T-helper 2 cell (primary cell): ENCODE results near the gene CACHD1.

ENCODE experiments used
- DNase-seq, 5 experiments: peaks; one replicate each; pipeline versions ENCODE4 v3.0.0 to v3.0.0-alpha.2; 2012 to 2022

CACHD1 gene

DNA sequence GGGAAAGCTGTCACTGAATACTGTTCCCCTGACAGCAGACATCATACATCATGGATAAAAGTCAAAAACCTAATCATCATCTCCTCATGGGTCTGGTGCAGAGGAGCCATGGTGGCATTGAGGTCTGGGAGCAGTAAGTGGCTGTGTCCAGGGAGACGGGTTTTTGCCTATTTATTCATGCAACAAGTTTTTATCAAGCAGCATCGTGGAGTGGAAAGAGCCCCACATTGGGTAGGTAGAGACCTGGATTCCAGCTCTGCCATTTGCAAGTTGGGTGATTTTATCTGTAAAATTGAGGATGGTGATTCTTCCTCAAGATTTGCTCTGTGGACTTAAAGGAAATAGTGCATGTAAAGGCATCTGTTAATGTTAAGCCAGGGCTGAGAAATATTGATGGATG is 4.2 kb downstream of the CACHD1 start:
- DNase-seq = no peak

DNA sequence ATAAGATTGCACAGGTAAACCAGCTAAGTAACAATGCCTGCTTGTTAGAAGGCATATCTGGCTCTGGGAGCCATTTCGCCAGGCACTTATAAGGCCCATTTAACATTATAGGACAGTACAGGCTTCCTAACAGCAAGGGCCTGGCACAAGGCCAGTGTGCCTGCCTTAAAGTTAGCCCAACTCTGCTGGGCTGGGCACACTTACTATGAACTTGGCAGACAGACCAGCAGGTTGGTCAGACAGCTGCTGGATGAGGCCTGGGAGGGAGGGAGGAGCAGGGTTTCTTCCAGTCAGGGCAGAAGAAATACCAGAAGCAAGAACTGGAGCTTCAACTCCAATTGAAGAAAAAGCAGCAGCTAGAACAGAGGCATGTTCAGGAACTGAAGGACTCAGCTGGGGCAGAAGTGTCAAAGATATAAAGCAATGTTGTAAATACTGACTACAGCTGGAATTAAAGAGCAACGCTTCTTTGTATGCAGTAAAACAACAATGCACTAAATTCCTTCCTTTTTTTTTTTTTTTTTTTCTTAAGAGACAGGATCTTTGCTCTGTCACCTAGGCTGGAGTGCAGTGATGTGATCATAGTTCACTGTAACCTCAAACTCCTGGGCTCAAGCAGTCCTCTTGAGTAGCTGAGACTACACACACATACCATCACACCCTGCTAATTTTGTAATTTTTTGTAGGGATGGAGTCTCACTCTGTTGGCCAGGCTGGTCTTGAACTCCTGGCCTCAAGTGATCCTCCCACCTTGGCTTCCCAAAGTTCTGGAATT is 4.9 kb downstream of the CACHD1 start:
- DNase-seq = no peak

DNA sequence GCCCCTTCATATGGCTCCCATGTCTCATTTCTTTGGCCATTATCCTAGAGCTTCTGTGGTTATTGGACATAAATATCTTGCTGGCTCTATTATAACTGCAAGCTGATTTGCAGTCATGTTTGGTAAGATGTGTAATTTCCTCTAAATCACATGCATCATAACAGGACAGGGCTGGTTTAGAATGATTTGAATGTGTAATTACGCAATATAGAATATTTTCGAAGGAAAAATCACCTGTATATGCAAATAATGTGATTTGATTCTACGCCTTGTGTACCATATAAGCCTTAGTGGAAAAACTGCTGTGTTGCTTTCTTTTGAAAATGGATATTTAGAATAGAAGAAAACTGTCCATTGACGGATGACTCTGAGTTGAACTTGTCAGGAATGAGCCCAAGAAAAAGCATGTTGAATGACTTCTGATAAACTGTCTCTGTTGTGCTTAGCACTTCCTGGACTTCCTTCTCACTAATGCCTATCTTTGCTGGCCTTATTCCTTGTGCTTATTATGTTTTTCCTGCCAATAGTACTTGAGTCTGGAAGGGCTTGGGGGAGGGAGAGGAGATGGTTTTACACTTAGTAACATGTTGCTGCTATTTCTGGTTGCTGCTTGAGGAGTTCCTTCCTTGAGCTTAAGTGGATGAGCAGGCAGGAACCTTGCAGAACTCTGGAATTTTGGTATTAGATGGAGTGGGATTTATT is 6.5 kb downstream of the CACHD1 start:
- no peak for DNase-seq

GRCh38 chr1:64478594-64479470 is 8.9 kb downstream of the CACHD1 start:
- DNase-seq = no peak

GRCh38 chr1:64479874-64480273 is 9.9 kb downstream of the CACHD1 start:
- DNase-seq = no peak

GRCh38 chr1:64480999-64481772 is 11.3 kb downstream of the CACHD1 start:
- no peak for DNase-seq

GRCh38 chr1:64482128-64482527 is 12.2 kb downstream of the CACHD1 start:
- no peak for DNase-seq

GRCh38 chr1:64482720-64483119 is 12.8 kb downstream of the CACHD1 start:
- DNase-seq = no peak

- no peak for DNase-seq
Observed at GRCh38 chr1:64483731-64484414, 13.9 kb downstream of the CACHD1 start.

- DNase-seq = no peak
Observed at GRCh38 chr1:64484651-64485050, 14.7 kb downstream of the CACHD1 start.

GRCh38 chr1:64486193-64486592 is 16.3 kb downstream of the CACHD1 start:
- DNase-seq = no peak

- no peak for DNase-seq
Observed at GRCh38 chr1:64487061-64487460, 17.1 kb downstream of the CACHD1 start.

- DNase-seq = no peak
Observed at GRCh38 chr1:64488862-64489261, 18.9 kb downstream of the CACHD1 start.

GRCh38 chr1:64489707-64490106 is 19.8 kb downstream of the CACHD1 start:
- no peak for DNase-seq

GRCh38 chr1:64490213-64490818 is 20.4 kb downstream of the CACHD1 start:
- DNase-seq = no peak

DNA sequence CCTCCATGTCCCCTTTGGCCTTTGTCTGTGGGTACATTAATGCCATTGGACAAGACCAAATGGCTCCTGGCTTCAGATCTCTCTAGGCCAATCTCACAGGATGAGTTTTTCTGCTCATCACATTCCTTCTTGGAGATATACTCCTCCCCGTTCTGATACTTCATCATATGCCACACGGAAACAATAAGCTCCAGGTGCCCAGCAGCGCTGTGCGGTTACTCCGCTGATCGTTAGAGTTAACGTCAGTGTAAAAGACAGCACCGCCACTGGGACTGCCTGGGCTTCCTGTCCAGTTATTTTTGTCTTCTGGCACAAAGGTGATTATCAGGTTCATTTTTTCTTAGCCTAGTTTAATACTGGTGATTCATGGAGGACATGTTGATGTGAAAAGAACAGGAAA is 22.5 kb downstream of the CACHD1 start:
- no peak for DNase-seq

DNA sequence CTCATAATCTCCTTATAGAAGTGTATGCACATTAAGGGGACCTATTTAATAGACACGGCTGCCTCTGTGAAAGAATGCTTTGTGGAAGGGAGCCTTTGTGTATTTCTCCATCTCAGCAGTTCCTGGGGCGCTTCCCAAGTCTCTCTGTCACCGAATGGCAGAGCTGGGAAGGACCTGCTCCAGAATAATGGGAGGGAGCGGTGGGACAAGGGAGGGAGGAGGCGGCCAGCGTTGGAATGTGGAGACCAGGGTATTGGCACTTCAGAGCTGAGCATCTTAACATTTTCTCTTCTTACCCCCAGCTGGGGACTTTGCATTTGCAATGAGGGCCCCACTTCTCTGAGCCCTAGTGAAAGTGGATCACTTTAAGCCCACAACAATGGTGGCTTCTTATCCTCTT is 23.9 kb downstream of the CACHD1 start:
- no peak for DNase-seq

GRCh38 chr1:64494659-64495058 is 24.7 kb downstream of the CACHD1 start:
- peak in 1 of 5 experiments; percentile 12 for DNase-seq

DNA sequence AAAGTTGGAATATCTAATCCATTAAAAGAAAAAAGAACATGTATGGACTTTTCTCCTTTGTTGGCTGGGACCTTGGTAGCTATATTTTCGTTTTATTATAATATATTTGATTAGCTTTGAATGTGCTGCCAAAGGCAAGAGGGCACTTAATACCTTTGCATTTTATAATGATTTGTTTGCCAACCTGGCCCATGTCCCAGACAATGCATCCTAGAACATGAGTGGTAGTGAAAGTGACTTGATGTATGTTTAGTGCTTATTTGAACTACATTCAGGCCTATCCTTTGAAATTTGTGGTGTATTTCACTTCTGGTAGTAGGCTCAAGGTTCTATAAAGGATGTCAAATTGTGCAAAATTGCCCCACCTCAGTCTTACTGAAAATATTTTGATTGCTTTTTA is 25.9 kb downstream of the CACHD1 start:
- DNase-seq = no peak

DNA sequence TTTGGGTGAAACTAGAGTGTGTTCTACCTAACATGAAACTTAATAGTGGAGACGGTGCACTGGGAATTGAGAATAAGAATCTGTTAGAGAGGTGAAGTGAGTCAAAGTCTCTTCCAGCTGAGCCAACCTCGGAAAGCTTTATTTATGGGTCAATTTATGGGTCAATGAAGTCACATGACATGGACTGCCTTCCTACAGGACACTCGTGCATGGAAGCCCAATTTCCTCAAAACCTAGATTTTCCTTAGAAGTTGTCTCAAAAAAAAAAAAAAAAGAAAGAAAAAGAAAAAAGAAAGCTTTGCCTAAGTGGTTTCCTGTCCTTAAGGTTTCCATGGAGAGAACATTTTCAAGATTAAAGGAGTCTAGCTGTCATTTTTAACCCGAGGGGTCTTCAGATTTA is 26.7 kb downstream of the CACHD1 start:
- no peak for DNase-seq

DNA sequence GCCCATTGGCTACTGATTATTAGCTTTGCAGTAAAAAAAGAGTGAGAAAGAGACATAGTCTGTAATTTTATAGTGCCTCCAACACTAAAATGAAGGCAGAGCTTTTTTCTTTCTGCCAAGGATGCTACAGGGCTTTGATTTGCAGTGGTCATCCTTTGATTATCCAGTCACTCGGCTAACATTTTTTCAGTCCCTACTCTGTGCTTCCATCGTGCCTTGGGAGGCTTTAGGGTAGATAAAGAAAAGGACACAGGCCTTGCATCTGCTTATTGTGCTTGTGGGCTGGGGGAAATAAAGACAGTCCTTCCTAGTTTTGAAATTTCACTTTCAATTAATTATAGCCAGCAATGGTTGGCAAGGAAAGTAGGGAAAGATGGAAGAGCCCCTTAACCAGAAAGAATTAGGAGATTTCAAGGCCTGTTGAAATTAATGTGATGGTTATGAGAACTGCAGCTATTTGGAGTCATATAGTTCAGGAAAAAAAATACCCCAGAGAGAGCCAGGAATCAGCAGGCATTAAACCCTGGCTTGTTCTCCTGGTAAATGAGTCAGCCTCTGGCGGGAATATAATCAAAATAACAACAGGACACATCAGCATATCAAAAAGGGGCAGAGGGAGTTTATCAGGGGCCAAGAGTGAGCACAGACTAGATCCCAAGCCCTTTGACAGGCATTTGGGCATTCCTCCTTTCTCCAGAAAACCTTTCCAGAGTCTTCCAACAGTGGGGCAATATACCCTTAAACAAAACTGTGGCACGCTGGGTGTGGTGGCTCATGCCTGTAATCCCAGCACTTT is 27.4 kb downstream of the CACHD1 start:
- DNase-seq = no peak
